GM19468 (cell line): ENCODE data around the gene ARPC5.

ENCODE experiments used
- ATAC-seq: cut with Tn5 transposase; IDR thresholded peaks from one replicate; pipeline ENCODE4 v1.9.1; 2021; ENCODE audit warnings: mild to moderate bottlenecking, moderate library complexity, moderate number of reproducible peaks; ENCODE audit not compliant: unreplicated experiment; ENCODE audit errors: extremely low read depth

The ARPC5 gene

GRCh38 chr1:183590244-183591191, 45.1 kb downstream of the ARPC5 start, which contains the start of gene NCF2:
NCF2 (minus strand) TSS chr1:183590459; CDS start chr1:183590329, 130 bp downstream.
- peak; percentile 74 for ATAC-seq

- ATAC-seq, result no peak
Observed at GRCh38 chr1:183589874-183590243, 45.7 kb downstream of the ARPC5 start.

GRCh38 chr1:183589384-183589783, 46.2 kb downstream of the ARPC5 start:
- ATAC-seq, result no peak

- no peak for ATAC-seq
Observed at GRCh38 chr1:183588827-183589226, 46.8 kb downstream of the ARPC5 start.

GRCh38 chr1:183586926-183587325, 48.7 kb downstream of the ARPC5 start:
- no peak for ATAC-seq

GRCh38 chr1:183586455-183586854, 49.1 kb downstream of the ARPC5 start:
- no peak for ATAC-seq

- no peak for ATAC-seq
Observed at GRCh38 chr1:183585038-183585437, 50.5 kb downstream of the ARPC5 start.

- no peak for ATAC-seq
Observed at GRCh38 chr1:183584147-183584546, 51.4 kb downstream of the ARPC5 start.

- ATAC-seq, result no peak
Observed at GRCh38 chr1:183583466-183583865, 52.1 kb downstream of the ARPC5 start.

- ATAC-seq, result no peak
Observed at GRCh38 chr1:183582021-183582713, 53.4 kb downstream of the ARPC5 start.

GRCh38 chr1:183580281-183580682, 55.3 kb downstream of the ARPC5 start:
- no peak for ATAC-seq

- ATAC-seq, result no peak
Observed at GRCh38 chr1:183578856-183579255, 56.7 kb downstream of the ARPC5 start.

GRCh38 chr1:183577897-183578465, 57.6 kb downstream of the ARPC5 start:
- no peak for ATAC-seq

GRCh38 chr1:183576537-183576936, 59.0 kb downstream of the ARPC5 start:
- no peak for ATAC-seq

GRCh38 chr1:183575606-183576005, 60.0 kb downstream of the ARPC5 start:
- no peak for ATAC-seq

- no peak for ATAC-seq
Observed at GRCh38 chr1:183572721-183573120, 62.9 kb downstream of the ARPC5 start.

- no peak for ATAC-seq
Observed at GRCh38 chr1:183571678-183572268, 63.8 kb downstream of the ARPC5 start.
